ENCODE data around the gene MLKL.

Gene MLKL

GRCh38 chr16:74700438-74701225, at the start of gene MLKL:
TSS of gene MLKL (minus strand) at chr16:74700862. CDS start at chr16:74695757, 5,105 bp downstream.
- peak; percentile 74 for DNase-seq

- no peak for DNase-seq
Observed at GRCh38 chr16:74749291-74750055, 48.8 kb upstream of the MLKL start.

DNA sequence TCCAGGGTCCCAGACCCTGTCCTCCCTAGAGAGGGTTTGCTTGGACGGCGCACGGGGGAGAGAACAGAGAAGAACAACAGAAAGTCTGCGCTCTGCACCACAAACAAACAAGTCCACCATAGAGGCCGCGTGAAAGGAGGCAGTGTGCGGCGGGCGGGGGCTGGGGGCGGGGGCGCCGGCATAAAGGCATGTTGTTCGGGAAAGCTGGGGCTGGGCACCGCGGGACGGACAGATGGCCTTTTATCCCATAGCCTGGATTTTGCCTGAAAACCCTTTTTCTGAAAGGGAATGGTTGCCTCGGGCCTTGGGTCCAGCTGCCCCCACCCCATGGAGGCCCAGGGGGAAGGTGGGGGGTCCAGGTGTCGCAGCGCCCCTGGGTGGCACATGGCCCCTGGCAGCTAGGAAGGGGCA, 48.0 kb upstream of the MLKL start:
- DNase-seq = no peak

- no peak for DNase-seq
Observed at GRCh38 chr16:74747716-74748615, 47.3 kb upstream of the MLKL start.

DNA sequence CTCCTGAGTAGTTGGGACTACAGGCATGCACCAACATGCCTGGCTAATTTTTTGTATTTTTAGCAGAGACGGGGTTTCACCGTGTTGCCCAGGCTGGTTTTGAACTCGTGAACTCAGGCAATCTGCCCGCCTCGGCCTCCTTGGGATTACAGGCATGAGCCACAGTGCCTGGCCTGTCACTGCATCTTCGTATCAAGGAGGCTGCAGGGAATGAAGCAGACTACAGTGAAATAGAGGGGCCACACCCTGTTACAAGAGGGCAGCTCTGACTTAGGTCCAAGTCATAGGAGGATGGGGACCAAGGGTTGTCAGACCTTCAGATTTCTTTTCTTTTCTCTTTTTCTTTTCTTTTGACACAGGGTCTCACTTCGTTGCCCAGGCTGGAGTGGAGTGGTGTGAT, 45.3 kb upstream of the MLKL start:
- no peak for DNase-seq

DNA sequence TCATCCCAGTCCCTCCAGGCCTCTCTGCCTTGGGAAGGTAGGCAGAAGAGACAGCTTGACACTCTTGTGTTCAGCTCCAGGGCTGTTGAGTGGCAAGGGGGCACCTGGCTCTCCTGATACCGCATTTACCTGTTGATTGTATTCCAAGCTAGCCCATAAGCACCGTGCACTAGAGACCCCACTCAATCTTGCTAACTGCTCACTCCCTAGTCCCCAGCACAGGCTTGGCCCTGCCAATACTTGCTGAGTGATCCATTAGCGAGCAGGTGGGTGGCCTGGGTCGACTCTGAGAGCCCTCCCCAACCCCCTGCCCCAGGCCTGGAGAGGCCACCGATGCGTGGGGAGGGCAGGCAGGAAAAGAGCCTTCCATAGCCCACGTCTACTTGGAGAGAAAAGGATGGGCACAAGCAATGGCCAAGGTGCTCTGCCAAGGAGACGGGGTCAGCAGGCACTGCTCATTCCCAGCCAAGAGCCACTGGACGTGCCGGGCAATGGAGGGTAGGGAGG, 44.5 kb upstream of the MLKL start:
- DNase-seq = no peak

DNA sequence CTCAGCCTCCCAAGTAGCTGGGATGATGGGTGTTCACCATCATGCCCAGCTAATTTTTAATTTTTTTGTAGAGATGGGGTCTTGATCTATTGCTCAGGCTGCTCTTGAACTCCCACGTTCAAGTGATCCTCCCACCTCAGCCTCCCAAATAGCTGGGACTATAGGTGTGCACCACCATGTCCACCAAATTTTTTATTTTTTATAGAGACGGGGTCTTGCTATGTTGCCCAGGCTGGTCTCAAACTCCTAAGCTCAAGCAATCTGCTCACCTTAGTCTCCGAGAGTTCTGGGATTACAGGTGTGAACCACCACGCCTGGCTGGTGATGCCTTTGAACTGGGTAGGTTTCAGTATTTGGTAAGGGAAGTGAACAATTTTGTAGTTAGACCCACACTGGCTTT, 43.9 kb upstream of the MLKL start:
- DNase-seq = no peak

GRCh38 chr16:74743668-74744299, 43.1 kb upstream of the MLKL start:
- DNase-seq = no peak

GRCh38 chr16:74743045-74743667, 42.5 kb upstream of the MLKL start:
- DNase-seq = no peak

DNA sequence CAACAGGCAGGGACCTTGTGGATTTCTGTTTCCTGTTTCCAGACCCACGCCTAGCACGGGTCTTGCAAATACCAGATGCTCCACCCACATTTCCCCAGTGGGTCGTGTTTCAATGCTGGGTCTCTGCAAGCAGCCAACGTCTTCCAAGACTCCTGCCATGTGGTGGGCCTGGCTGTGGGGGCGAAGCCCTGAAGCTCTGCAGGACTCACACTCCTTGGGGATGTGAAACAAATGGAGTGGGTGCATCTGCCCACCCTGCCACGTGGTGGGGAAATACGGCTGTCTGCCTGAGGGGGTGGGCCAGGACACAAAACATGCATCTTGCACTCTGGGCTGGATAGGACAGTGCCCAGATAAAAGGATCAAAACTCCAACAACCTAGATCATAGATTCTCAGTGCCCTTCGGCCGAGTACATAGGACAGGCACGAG, 41.4 kb upstream of the MLKL start:
- no peak for DNase-seq

DNA sequence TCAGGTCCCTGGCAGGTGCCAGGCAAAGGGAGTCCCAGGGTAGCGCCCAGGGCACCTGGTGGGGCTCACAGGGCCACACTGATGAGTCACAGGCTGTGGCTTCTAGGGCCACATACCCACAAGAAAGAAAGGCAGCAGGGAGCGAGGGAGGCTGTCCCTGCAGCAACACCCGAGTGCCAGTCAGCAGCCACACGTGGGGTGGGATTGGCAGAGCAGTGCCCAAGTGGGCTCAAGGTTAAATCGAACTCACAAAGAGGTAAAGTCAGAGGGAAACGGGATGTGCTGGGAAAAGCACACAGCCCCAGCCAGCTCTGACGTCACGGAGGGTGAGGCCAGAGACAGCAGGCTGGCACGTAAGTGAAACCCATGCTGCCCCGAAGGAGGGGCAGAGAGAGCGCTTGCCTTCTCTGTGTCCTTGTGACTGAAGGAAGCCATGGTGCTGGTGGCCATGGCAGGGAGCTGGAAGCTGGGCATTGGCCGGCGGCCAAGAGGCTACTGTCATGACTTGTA, 40.2 kb upstream of the MLKL start:
- DNase-seq = no peak

DNA sequence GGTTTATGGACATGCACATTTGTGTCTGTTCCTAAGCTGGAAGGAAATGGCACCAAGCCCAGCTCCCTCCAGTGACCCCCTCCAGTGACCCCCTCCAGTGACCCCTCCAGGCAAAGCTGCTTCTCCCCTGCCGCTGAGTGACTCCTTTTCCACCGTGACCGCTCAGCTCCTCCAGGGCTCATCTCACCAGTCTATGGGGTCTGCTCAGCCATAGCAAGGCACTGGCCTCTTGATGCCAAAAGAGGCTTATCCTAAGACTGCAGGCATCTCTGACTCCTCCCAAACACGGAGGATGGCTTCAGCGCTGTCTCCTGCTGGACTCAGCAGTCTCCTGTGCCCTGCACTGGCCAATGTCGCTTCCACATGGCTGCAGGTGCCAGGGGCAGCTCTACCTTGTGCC, 38.6 kb upstream of the MLKL start:
- no peak for DNase-seq

DNA sequence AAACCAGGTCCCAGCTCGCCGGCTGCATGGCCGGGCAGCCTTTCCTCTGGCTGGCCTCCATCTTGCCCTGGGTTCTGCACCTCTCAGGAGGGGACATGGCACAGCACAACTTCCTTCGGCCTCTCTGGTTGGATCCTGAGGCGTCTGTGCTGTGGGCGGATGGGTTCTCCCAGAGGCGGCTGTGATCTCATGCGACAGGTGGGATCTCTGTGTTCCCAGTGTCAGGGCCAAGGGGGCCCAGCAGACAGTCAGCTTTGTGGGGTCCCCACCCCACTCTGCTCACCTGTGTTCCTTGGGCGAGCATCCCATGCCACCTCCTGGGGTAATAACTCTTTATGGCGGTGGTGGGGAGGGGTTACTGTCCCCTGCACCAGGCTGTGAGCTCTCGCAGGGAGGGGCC, 38.2 kb upstream of the MLKL start:
- DNase-seq = no peak

- no peak for DNase-seq
Observed at GRCh38 chr16:74738113-74738541, 37.5 kb upstream of the MLKL start.

GRCh38 chr16:74737521-74737920, 36.9 kb upstream of the MLKL start:
- no peak for DNase-seq

GRCh38 chr16:74736531-74737157, 36.0 kb upstream of the MLKL start:
- no peak for DNase-seq

DNA sequence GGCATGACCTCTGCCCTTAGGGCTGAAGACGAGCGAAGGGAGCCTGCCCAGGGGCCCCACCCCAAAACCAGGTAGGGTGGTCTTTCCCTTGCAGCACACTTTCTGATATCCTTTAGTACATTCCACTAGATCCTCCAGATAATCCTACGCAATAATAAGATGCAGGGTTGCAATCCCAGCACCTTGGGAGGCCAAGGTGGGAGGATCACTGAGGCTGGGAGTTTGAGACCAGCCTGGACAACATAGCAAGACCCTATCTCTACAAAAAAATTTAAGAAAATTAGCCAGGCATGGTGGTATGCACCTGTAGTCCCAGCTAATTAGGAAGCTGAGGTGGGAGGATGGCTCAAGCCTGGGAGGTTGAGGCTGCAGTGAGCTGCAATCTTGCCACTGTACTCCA, 34.9 kb upstream of the MLKL start:
- DNase-seq = no peak

DNA sequence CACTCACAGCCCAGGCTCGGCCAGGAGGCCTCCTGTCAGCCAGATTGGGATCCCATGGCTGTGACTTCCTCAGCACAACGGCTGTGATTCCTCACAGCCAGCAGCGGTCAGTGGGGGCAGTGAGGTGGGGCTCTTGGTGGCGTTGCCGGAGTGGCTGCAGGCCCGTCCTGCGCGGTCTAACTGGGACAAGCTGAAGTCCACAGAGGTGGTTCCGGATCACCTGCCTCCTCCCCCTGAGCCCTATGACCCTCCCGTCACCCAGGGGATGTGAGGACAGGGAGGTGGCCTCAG, 34.4 kb upstream of the MLKL start:
- DNase-seq = no peak

DNA sequence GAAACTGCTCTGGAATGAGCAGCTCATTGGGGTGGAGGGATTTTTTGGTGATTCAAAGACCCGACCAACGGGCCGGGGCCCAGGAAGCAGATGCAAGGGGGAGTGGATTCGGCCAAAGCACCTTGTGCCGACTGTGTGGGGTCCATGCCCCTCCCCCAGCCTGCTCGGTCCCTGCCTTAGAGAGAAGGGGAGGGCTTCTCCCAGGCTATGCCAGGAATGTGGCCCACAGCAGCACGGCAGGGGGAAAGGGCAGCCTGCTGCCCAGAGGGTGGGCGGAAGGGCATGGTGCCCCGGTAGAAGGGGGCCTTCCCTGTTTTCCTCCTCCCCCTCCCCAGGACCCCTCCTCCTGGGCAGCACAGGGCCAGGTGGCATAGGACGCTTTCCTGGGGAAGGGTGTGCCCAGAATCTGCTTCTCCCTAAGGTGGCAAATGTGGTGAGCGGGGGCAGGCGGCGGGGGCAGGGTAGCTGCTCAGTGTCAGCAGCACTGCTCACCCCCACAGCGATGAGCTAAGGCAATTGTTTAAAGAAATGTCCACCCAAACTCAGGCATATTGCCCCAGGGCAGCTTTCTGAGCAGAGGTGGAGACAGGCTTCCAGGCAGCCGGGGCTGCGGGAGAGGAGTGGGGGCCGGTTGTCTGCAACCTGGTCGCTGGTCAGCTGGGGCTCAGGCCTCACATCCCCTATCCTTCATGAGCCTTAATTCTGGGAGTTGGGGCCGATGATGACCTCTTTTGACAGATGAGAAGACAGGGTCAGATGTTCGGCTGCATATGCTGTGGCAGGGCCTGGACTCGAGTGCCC, 33.9 kb upstream of the MLKL start:
- DNase-seq = no peak

GRCh38 chr16:74732707-74733350, 32.2 kb upstream of the MLKL start:
- no peak for DNase-seq

All from KG1 (cell line).